HEK293 (cell line): ENCODE data around the gene HIC1.
A peak's percentile ranks its signal among the peaks of the same experiment; 100 is the strongest.

ENCODE experiments used
- CTCF ChIA-PET: fragments of 350-600 bp; formaldehyde crosslinking; extraction: SDS; loops from one replicate; lab custom pipeline; 2021; ENCODE audit warnings: antibody characterized with exemption; lab: Yijun Ruan, JAX
- POLR2A ChIA-PET: fragments of 300-600 bp; formaldehyde crosslinking; extraction: SDS; loops from one replicate; lab custom pipeline; 2020; ENCODE audit warnings: antibody characterized with exemption, inconsistent platforms; lab: Yijun Ruan, JAX
- H3K27ac ChIP-seq: fragments of 200-500 bp; sonication (Bioruptor generic); 2 replicates; pipeline ENCODE4 v1.5.1; 2014; ENCODE audit warnings: low read depth, low read length, control low read depth, inconsistent platforms; ENCODE audit errors: extremely low read depth
- H3K36me3 ChIP-seq, 2 experiments: fragments of 200-500 bp in 1 of 2; sonication (Bioruptor generic) in 1 of 2; 1 replicate in 1 of 2; 2 replicates in 1 of 2; pipeline ENCODE4 v1.5.1; 2014 to 2017; ENCODE audit warnings: inconsistent platforms in 2 of 2, low read length in 2 of 2; ENCODE audit not compliant: control insufficient read depth in 2 of 2, insufficient read depth in 1 of 2
- H3K4me1 ChIP-seq: fragments of 200-500 bp; sonication (Bioruptor generic); 2 replicates; pipeline ENCODE4 v1.5.1; 2014; ENCODE audit warnings: mild to moderate bottlenecking, low read length, inconsistent platforms; ENCODE audit not compliant: control insufficient read depth, insufficient read depth
- H3K4me3 ChIP-seq: 2 replicates; pipeline ENCODE4 v1.5.1; 2011; ENCODE audit warnings: low read depth, mild to moderate bottlenecking, control low read depth, low read length, moderate library complexity
- H3K9me3 ChIP-seq: fragments of 200-500 bp; sonication (Bioruptor generic); 2 replicates; pipeline ENCODE4 v1.5.1; 2014; ENCODE audit warnings: low read depth, low read length, inconsistent platforms; ENCODE audit not compliant: control insufficient read depth, insufficient read depth
- KLF1 ChIP-seq: fragments of 450-650 bp; formaldehyde crosslinking; IDR thresholded peaks from 2 replicates; pipeline ENCODE4 v1.5.1; 2016; ENCODE audit warnings: missing biosample characterization, missing genetic modification characterization
- MZF1 ChIP-seq: fragments of 450-650 bp; formaldehyde crosslinking; IDR thresholded peaks from 2 replicates; pipeline ENCODE4 v1.5.1; 2017; ENCODE audit warnings: missing biosample characterization, missing genetic modification characterization, borderline replicate concordance
- RBAK ChIP-seq: fragments of 450-650 bp; formaldehyde crosslinking; IDR thresholded peaks from 2 replicates; pipeline ENCODE4 v1.5.1; 2016; ENCODE audit warnings: missing biosample characterization, missing genetic modification characterization
- ZIC2 ChIP-seq: fragments of 450-650 bp; formaldehyde crosslinking; IDR thresholded peaks from 2 replicates; pipeline ENCODE4 v1.5.1; 2016; ENCODE audit warnings: missing biosample characterization, missing genetic modification characterization
- ZNF596 ChIP-seq: fragments of 450-650 bp; IDR thresholded peaks from 2 replicates; pipeline ENCODE4 v1.5.0; 2018; ENCODE audit warnings: missing biosample characterization, mild to moderate bottlenecking, missing genetic modification characterization, moderate library complexity
- ZNF629 ChIP-seq: fragments of 450-650 bp; formaldehyde crosslinking; IDR thresholded peaks from 2 replicates; pipeline ENCODE4 v1.5.1; 2017; ENCODE audit warnings: missing biosample characterization, missing genetic modification characterization
- ZNF701 ChIP-seq: fragments of 450-650 bp; formaldehyde crosslinking; IDR thresholded peaks from 2 replicates; pipeline ENCODE4 v1.5.1; 2016; ENCODE audit warnings: missing biosample characterization, missing genetic modification characterization
- ZNF791 ChIP-seq: fragments of 450-650 bp; formaldehyde crosslinking; IDR thresholded peaks from 2 replicates; pipeline ENCODE4 v1.5.1; 2016; ENCODE audit warnings: missing biosample characterization, missing genetic modification characterization
- TF ChIP-seq, protein P1 (sequence below): fragments of 450-650 bp; formaldehyde crosslinking; IDR thresholded peaks from 2 replicates; pipeline ENCODE4 v1.5.1; 2016; ENCODE audit warnings: missing biosample characterization, missing genetic modification characterization
- TF ChIP-seq, protein P2 (sequence below): fragments of 450-650 bp; formaldehyde crosslinking; IDR thresholded peaks from 2 replicates; pipeline ENCODE4 v1.5.1; 2017; ENCODE audit warnings: missing biosample characterization, missing genetic modification characterization
- TF ChIP-seq, protein P3 (sequence below): fragments of 450-650 bp; formaldehyde crosslinking; IDR thresholded peaks from 2 replicates; pipeline ENCODE4 v1.5.1; 2016; ENCODE audit warnings: missing biosample characterization, missing genetic modification characterization
- TF ChIP-seq, protein P4 (sequence below): fragments of 450-650 bp; formaldehyde crosslinking; IDR thresholded peaks from 2 replicates; pipeline ENCODE4 v1.5.1; 2017; ENCODE audit warnings: missing biosample characterization, missing genetic modification characterization
- TF ChIP-seq, protein P5 (sequence below): fragments of 450-650 bp; formaldehyde crosslinking; conservative IDR thresholded peaks from 2 replicates; pipeline ENCODE4 v1.5.1; 2016; ENCODE audit warnings: low read depth, missing biosample characterization, missing genetic modification characterization
- TF ChIP-seq, protein P6 (sequence below): fragments of 450-650 bp; formaldehyde crosslinking; optimal IDR thresholded peaks from 2 replicates; pipeline ENCODE3; 2016; ENCODE audit warnings: missing biosample characterization, mild to moderate bottlenecking, missing genetic modification characterization

The HIC1 gene

DNA sequence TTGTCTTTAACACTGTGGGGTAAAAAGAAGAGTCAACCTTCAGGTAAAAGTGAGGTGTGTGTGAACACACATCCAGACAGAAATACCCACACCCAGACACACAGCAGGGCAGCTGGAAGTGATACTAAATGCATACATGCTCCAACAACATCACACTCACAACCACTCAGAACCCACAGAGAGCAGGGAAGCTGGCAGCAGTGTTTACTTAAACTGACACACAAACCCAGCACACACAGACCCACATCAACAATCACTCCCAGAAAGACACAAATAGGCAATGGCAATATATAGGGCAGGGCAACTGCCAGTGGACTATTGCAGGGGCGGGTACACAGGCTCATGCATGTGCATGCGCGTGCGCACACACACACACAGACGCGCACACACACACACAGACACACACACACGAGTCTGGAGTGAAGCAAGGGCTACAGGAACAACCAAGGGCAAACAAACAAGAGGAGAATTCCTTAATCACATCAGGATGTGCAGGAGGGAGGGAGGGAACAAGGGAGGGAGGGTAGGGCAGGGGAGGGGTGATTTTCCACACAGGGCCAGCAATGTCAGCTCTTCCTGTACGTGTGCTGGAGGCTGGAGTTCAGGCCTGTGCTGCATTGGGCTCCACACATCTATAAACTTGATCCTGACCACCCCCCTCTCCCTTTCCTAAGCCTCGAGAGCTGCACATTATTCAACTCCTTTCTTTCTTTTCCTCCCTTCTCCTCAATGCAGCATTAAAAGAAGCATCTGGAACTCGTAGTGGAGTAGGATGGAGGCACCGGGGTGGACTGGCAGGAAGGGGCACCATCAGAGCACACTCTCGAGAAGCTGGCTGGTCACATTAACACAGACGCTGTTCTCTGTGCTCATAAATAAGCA, 30.1 kb downstream of the HIC1 start:
- CTCF ChIA-PET = interaction anchor here (0.6 to 3.4 kb wide), 5 partner anchors 62 to 198 kb away, joined by 3 to 13 read pairs (median 4); no protein-coding TSS in a partner anchor
- Histone ChIP-seq H3K4me1 (no peaks in the 10 kb centered on the region), H3K36me3 (peaks cover 0 to 48% of the 10 kb centered on the region in 2 experiments; a peak in 2 of 3 replicates), H3K27ac (no peak overlapping the region), H3K9me3 (no peaks in the 10 kb centered on the region), H3K4me3 (no peak overlapping the region)
- TF ChIP-seq, protein P1, sequence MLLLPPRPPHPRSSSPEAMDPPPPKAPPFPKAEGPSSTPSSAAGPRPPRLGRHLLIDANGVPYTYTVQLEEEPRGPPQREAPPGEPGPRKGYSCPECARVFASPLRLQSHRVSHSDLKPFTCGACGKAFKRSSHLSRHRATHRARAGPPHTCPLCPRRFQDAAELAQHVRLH (tag by site-specific recombination) = no peak
- TF ChIP-seq ZIC2 (tag by site-specific recombination) = 0 out of 2 replicates have a peak, but pooled peaks have one; percentile 5
- no peak for TF ChIP-seq ZNF629 (tag by site-specific recombination)
- TF ChIP-seq, protein P2, sequence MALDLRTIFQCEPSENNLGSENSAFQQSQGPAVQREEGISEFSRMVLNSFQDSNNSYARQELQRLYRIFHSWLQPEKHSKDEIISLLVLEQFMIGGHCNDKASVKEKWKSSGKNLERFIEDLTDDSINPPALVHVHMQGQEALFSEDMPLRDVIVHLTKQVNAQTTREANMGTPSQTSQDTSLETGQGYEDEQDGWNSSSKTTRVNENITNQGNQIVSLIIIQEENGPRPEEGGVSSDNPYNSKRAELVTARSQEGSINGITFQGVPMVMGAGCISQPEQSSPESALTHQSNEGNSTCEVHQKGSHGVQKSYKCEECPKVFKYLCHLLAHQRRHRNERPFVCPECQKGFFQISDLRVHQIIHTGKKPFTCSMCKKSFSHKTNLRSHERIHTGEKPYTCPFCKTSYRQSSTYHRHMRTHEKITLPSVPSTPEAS = peak; percentile 66
- TF ChIP-seq ZNF791 = no peak
- TF ChIP-seq, protein P3, sequence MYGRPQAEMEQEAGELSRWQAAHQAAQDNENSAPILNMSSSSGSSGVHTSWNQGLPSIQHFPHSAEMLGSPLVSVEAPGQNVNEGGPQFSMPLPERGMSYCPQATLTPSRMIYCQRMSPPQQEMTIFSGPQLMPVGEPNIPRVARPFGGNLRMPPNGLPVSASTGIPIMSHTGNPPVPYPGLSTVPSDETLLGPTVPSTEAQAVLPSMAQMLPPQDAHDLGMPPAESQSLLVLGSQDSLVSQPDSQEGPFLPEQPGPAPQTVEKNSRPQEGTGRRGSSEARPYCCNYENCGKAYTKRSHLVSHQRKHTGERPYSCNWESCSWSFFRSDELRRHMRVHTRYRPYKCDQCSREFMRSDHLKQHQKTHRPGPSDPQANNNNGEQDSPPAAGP (tag by site-specific recombination) = peak; percentile 30; the same call in 1 of the 2 replicates
- TF ChIP-seq, protein P4, sequence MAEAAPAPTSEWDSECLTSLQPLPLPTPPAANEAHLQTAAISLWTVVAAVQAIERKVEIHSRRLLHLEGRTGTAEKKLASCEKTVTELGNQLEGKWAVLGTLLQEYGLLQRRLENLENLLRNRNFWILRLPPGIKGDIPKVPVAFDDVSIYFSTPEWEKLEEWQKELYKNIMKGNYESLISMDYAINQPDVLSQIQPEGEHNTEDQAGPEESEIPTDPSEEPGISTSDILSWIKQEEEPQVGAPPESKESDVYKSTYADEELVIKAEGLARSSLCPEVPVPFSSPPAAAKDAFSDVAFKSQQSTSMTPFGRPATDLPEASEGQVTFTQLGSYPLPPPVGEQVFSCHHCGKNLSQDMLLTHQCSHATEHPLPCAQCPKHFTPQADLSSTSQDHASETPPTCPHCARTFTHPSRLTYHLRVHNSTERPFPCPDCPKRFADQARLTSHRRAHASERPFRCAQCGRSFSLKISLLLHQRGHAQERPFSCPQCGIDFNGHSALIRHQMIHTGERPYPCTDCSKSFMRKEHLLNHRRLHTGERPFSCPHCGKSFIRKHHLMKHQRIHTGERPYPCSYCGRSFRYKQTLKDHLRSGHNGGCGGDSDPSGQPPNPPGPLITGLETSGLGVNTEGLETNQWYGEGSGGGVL (tag by site-specific recombination) = 0 out of 2 replicates have a peak, but pooled peaks have one; percentile 13
- no peak for TF ChIP-seq ZNF596 (tag by site-specific recombination)
- no peak for TF ChIP-seq MZF1
- no peak for TF ChIP-seq RBAK (tag by site-specific recombination)
- TF ChIP-seq KLF1 (tag by site-specific recombination) = 0 out of 2 replicates have a peak, but pooled peaks have one; percentile 9
- TF ChIP-seq, protein P5, sequence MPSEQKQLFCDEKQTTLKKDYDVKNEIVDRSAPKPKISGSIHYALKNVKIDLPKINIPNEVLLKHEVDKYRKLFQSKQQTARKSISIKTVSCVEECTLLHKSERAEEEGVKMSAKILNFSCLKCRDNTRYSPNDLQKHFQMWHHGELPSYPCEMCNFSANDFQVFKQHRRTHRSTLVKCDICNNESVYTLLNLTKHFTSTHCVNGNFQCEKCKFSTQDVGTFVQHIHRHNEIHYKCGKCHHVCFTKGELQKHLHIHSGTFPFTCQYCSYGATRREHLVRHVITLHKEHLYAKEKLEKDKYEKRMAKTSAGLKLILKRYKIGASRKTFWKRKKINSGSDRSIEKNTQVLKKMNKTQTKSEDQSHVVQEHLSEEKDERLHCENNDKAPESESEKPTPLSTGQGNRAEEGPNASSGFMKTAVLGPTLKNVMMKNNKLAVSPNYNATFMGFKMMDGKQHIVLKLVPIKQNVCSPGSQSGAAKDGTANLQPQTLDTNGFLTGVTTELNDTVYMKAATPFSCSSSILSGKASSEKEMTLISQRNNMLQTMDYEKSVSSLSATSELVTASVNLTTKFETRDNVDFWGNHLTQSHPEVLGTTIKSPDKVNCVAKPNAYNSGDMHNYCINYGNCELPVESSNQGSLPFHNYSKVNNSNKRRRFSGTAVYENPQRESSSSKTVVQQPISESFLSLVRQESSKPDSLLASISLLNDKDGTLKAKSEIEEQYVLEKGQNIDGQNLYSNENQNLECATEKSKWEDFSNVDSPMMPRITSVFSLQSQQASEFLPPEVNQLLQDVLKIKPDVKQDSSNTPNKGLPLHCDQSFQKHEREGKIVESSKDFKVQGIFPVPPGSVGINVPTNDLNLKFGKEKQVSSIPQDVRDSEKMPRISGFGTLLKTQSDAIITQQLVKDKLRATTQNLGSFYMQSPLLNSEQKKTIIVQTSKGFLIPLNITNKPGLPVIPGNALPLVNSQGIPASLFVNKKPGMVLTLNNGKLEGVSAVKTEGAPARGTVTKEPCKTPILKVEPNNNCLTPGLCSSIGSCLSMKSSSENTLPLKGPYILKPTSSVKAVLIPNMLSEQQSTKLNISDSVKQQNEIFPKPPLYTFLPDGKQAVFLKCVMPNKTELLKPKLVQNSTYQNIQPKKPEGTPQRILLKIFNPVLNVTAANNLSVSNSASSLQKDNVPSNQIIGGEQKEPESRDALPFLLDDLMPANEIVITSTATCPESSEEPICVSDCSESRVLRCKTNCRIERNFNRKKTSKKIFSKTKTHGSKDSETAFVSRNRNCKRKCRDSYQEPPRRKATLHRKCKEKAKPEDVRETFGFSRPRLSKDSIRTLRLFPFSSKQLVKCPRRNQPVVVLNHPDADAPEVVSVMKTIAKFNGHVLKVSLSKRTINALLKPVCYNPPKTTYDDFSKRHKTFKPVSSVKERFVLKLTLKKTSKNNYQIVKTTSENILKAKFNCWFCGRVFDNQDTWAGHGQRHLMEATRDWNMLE (tag by site-specific recombination) = no peak
- TF ChIP-seq, protein P6, sequence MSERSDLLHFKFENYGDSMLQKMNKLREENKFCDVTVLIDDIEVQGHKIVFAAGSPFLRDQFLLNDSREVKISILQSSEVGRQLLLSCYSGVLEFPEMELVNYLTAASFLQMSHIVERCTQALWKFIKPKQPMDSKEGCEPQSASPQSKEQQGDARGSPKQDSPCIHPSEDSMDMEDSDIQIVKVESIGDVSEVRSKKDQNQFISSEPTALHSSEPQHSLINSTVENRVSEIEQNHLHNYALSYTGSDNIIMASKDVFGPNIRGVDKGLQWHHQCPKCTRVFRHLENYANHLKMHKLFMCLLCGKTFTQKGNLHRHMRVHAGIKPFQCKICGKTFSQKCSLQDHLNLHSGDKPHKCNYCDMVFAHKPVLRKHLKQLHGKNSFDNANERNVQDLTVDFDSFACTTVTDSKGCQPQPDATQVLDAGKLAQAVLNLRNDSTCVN (tag by site-specific recombination) = no peak
- no peak for TF ChIP-seq ZNF701 (tag by site-specific recombination)
- POLR2A ChIA-PET = no interaction called here
